Peyer's patch (tissue), 4 donors: ENCODE measurements around the gene SPATA3.

Source experiments
- CTCF ChIP-seq, 6 experiments: fragments of 450-650 bp in 4 of 6; fragments of 200-600 bp in 2 of 6; sonication (generic) in 1 of 6; IDR thresholded peaks; one replicate each; pipeline ENCODE4 v1.5.1; 2017 to 2019; ENCODE audit warnings: antibody characterized with exemption in 6 of 6, mild to moderate bottlenecking in 3 of 6, moderate library complexity in 1 of 6
- POLR2A ChIP-seq, 2 donors: fragments of 450-650 bp; IDR thresholded peaks; one replicate each; pipeline ENCODE4 v1.5.1; 2017; ENCODE audit warnings: antibody characterized with exemption in 2 of 2, mild to moderate bottlenecking in 2 of 2, moderate library complexity in 2 of 2

- TF ChIP-seq CTCF (IDR thresholded peaks at IDR 0.05) (peak in 4 of 6 experiments; percentile 6 to 55 (median 53)), POLR2A (IDR thresholded peaks at IDR 0.05) (no peak)
Observed at GRCh38 chr2:231000211-231000904, 4.4 kb downstream of the SPATA3 start.
